HEK293T (cell line): Measurements from ENCODE around the gene TSNAX.

Source experiments
- HDGF ChIP-seq: fragments of 450-650 bp; IDR thresholded peaks from 2 replicates; pipeline ENCODE4 v1.6.1; 2017; ENCODE audit warnings: antibody characterized with exemption, borderline replicate concordance
- LEF1 ChIP-seq: fragments of 450-650 bp; IDR thresholded peaks from 2 replicates; pipeline ENCODE4 v1.6.1; 2017; ENCODE audit warnings: mild to moderate bottlenecking, borderline replicate concordance
- NFRKB ChIP-seq: fragments of 450-650 bp; IDR thresholded peaks from 2 replicates; pipeline ENCODE4 v1.6.1; 2016; ENCODE audit warnings: mild to moderate bottlenecking, moderate library complexity
- SP1 ChIP-seq: fragments of 450-650 bp; IDR thresholded peaks from 2 replicates; pipeline ENCODE4 v1.6.1; 2017
- SUZ12 ChIP-seq: fragments of 450-650 bp; IDR thresholded peaks from 2 replicates; pipeline ENCODE4 v1.6.1; 2016; ENCODE audit warnings: mild to moderate bottlenecking
- ZNF384 ChIP-seq: fragments of 450-650 bp; IDR thresholded peaks from 2 replicates; pipeline ENCODE4 v1.6.1; 2016

DNA sequence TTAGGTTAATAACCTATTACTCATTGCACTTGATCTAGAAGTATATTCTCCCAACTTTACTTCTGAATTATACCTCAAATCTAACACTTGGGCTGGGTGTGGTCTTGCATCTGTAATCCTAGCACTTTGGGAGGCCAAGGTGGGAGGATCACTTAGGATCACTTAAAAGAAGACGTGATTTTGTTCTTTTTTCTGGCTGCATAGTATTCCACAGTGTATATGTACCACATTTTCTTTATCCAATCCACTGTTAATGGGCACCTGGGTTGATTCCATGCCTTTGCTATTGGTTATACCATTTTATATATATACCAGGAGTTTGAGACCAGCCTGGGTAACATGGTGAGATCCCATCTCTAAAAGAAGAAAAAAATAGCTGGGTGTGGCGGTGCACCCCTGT lies 48.5 kb upstream of the TSNAX start:
- no peak for TF ChIP-seq SP1
- TF ChIP-seq SUZ12 = no peak
- TF ChIP-seq ZNF384 = no peak
- no peak for TF ChIP-seq NFRKB
- TF ChIP-seq LEF1 = no peak
- no peak for TF ChIP-seq HDGF
